ENCODE measurements around the gene RIC3.
"Not testable (repeated sequence)": the region's sequence is repeated elsewhere in the genome, so short reads cannot be mapped to it uniquely, and the experiment has no call there.

Gene RIC3

DNA sequence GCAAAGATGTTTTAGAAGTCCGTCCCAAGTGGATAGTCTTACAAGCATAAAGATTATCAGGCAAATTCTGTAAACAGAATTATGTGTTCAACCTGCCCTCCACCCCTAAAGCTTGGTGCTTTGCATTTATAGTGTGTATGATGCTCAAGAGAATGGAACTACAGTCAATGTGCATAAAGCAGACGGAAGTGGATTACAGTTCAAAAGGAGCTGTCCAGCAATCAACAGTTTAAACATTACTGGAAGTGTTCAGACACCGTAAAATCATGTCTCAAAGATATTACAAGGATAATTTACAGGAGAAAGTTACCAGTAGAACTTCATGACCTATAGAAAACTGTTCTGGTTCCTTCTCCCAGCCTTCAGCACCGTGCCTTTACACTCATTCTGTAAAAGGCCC, 1.0 kb downstream of the RIC3 start:
- DNase-seq = no peak
- ATAC-seq (replicated peaks) = no peak

DNA sequence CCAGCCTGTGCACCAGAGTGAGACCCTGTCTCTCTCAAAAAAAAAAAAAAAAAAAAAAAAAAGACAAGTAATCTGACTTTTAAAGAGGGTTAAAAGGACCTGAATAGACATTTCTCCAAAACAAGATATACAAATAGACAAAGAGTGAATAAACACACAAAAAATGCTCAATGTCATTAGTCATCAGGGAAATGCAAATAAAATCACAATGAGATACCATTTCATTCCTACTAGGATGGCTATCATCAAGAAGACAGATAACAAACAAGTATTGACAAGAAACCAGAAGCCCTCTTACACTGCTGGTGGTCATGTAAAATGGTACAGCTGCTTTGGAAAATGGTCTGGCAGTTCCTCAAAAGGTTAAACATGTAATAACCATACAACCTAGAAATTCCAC, 4.1 kb downstream of the RIC3 start:
- ATAC-seq (replicated peaks) (no peak), DNase-seq (no peak)
- peaks cover 0 to 7% of the 10 kb centered on the region in 2 donors for H3K9me3 Mint-ChIP-seq
- H3K4me1 Mint-ChIP-seq (ENCODE audit: low read depth in 2 of 2) = peaks cover 13 to 20% of the 10 kb centered on the region in 2 donors
- H3K27ac Mint-ChIP-seq = no peak overlapping the region
- H3K27me3 Mint-ChIP-seq = peaks cover 39 to 52% of the 10 kb centered on the region in 2 donors
- no peaks in the 10 kb centered on the region for H3K36me3 Mint-ChIP-seq (ENCODE audit: insufficient read depth)
- no peak overlapping the region for H3K4me3 Mint-ChIP-seq

More for the DNA sequence above, 1.0 kb downstream of the RIC3 start:
- Mint-ChIP-seq H3K27me3 (peaks cover 45 to 65% of the 10 kb centered on the region in 2 donors), H3K4me3 (peak overlapping the region; percentile 66 to 73), H3K27ac (no peak overlapping the region), H3K4me1 (ENCODE audit: low read depth in 2 of 2) (peaks cover 13 to 21% of the 10 kb centered on the region in 2 donors), H3K9me3 (peaks cover 0 to 7% of the 10 kb centered on the region in 2 donors), H3K36me3 (ENCODE audit: insufficient read depth) (no peaks in the 10 kb centered on the region)

DNA sequence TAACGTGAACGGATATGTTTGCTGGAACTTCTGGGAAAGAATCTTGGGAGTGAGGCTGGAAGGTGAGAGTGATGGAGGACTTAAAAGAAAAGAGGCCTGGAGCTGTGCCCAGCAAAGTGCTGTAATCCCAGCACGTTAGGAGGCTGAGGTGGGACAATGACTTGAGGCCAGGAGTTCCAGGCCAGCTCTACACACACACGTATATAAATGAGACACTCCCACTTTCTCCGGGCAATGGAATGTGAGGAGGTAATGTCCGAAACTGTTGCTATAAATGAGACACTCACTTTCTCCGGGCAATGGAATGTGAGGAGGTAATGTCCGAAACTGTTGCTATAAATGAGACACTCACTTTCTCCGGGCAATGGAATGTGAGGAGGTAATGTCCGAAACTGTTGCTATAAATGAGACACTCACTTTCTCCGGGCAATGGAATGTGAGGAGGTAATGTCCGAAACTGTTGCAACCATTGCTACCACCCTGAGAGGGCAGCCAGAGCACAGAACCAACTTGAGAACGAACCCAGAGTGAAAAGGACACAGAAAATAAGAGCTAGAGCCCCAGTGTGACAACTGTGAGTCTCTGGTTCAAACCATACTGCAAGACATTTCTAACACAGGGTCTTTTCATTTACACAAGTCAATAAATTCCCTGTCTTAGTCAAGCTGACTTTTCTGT, 7.1 kb downstream of the RIC3 start:
- not testable (repeated sequence) for H3K4me1 Mint-ChIP-seq (ENCODE audit: low read depth in 2 of 2); ATAC-seq (replicated peaks); DNase-seq; H3K4me3 Mint-ChIP-seq; H3K36me3 Mint-ChIP-seq (ENCODE audit: insufficient read depth); H3K27ac Mint-ChIP-seq; H3K9me3 Mint-ChIP-seq
- peaks cover 23 to 35% of the 10 kb centered on the region in 2 donors for H3K27me3 Mint-ChIP-seq

DNA sequence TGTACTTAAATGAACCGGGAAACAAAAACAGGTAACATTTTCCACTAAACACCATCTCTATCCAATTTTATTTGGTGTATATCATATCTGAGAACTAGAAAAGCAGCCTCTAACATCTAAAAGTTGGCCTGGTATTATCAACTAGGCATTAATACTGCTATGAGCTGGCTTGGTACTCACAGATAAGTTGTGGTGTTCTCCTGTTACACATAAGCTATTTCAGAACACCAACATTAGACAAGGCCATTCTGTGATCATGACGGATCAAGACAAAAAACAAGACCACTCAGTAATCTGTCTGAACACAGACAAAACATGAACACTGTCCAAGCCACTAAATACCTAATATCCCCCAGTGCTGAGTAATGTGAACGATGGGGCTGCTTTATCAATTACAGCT, 11.9 kb downstream of the RIC3 start:
- no peaks in the 10 kb centered on the region for H3K36me3 Mint-ChIP-seq (ENCODE audit: insufficient read depth)

DNA sequence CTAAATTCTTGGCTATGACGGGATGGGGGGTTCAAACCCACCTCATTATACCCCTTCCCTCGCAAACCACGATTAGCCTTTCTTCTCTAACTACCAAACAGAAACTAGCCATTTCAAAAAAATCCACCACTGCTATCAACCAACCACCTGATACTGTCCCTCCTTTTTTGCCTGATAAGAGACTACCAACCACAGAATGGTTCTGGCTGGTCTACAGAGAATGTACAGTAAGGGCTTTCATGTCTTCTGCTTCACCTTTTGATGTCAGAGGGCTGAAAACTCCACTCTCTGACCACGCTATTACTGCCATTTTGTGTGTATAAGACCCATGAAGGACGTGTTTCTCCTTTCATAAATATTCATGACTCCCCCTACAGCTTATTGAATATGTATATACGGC, 19.1 kb downstream of the RIC3 start:
- Mint-ChIP-seq H3K9me3 (no peaks in the 10 kb centered on the region), H3K4me1 (ENCODE audit: low read depth in 2 of 2) (no peaks in the 10 kb centered on the region), H3K4me3 (no peak overlapping the region), H3K27ac (no peak overlapping the region), H3K27me3 (no peaks in the 10 kb centered on the region), H3K36me3 (ENCODE audit: insufficient read depth) (no peaks in the 10 kb centered on the region)
- no peak for ATAC-seq (replicated peaks)
- no peak for DNase-seq

More for the DNA sequence above, 11.9 kb downstream of the RIC3 start:
- H3K4me1 Mint-ChIP-seq (ENCODE audit: low read depth in 2 of 2) = no peaks in the 10 kb centered on the region
- ATAC-seq (replicated peaks) (no peak), DNase-seq (no peak)
- no peaks in the 10 kb centered on the region for H3K9me3 Mint-ChIP-seq
- no peak overlapping the region for H3K27ac Mint-ChIP-seq
- H3K27me3 Mint-ChIP-seq = peaks cover 13 to 14% of the 10 kb centered on the region in 2 donors
- H3K4me3 Mint-ChIP-seq = no peak overlapping the region

DNA sequence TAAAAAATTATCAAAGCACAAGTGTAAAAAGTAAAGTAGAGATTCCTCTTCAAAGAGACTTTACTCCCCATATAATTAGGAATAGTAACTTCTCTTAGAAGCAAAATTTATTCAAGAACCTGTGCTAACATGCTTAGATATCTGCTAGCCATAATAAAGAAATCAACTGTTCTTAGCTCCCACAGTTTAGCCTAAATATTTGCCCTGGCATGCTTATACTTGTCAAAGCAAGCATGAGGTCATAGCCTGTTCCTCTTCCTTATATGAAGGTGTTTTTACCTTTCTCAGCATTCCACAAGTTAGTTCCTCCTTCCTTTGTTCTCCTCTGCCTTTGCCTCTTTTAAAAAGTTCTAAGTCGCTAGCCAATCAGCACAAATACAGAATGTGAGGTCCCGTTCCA, 30.3 kb downstream of the RIC3 start:
- ATAC-seq (replicated peaks) (no peak), DNase-seq (no peak)
- Mint-ChIP-seq H3K27ac (no peak overlapping the region), H3K27me3 (no peaks in the 10 kb centered on the region), H3K4me3 (no peak overlapping the region), H3K4me1 (ENCODE audit: low read depth in 2 of 2) (no peaks in the 10 kb centered on the region), H3K36me3 (ENCODE audit: insufficient read depth) (no peaks in the 10 kb centered on the region), H3K9me3 (no peaks in the 10 kb centered on the region)

DNA sequence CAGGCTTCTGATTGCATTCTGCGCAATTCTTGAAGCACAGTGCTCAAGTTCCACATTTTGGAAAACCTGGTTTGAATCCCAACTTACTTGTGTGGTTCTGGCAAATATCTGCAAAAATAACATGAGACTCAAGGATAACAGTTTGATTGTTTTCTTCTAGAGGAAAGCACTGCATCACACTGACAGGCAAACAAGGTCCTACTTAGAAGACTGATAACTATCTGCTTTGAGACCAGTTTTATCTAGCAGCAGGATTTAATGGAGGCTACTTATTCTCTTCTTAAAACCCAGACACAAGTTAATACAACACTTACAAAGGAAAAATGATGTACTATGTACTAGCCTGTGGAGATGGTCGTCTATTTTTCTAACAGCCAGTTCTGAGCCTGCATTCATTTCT, 41.4 kb downstream of the RIC3 start:
- Mint-ChIP-seq H3K27me3 (no peaks in the 10 kb centered on the region), H3K9me3 (no peaks in the 10 kb centered on the region), H3K36me3 (ENCODE audit: insufficient read depth) (no peaks in the 10 kb centered on the region), H3K4me3 (no peak overlapping the region), H3K4me1 (ENCODE audit: low read depth in 2 of 2) (no peaks in the 10 kb centered on the region), H3K27ac (no peak overlapping the region)
- ATAC-seq (replicated peaks) (no peak), DNase-seq (no peak)

DNA sequence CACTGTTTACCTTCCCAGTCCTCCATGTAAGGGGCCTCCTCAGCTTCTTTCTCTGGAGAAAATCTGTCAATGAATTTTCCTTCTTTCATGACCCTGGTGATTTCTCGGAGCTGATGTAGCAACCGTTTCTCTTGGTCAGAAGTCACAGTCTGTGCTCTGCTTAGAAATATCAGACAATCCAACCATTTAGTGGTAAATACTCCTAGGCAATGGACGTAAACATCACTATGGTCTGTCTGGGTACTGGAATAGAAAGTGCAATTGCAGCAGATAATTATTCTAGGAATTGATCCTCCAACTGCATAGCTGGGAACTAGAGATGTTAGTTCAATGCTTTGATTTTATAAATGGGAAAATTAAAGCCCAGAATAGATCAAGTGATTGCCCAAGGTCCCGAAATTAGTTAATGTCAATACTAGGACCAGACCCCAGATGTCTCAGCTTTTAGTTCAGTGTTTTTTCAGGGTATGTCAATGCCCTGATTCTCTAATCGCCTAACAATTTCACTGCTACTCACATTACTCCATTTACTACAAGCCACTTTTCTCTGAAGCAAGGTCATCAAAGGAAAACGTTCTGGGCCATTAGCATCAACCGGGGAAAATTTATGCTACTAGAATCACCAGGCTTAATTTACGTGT, 42.1 kb downstream of the RIC3 start:
- ATAC-seq (replicated peaks) (no peak), DNase-seq (no peak)
- Mint-ChIP-seq H3K27ac (no peak overlapping the region), H3K9me3 (no peaks in the 10 kb centered on the region), H3K36me3 (ENCODE audit: insufficient read depth) (no peaks in the 10 kb centered on the region), H3K4me1 (ENCODE audit: low read depth in 2 of 2) (no peaks in the 10 kb centered on the region), H3K4me3 (no peak overlapping the region), H3K27me3 (no peaks in the 10 kb centered on the region)

DNA sequence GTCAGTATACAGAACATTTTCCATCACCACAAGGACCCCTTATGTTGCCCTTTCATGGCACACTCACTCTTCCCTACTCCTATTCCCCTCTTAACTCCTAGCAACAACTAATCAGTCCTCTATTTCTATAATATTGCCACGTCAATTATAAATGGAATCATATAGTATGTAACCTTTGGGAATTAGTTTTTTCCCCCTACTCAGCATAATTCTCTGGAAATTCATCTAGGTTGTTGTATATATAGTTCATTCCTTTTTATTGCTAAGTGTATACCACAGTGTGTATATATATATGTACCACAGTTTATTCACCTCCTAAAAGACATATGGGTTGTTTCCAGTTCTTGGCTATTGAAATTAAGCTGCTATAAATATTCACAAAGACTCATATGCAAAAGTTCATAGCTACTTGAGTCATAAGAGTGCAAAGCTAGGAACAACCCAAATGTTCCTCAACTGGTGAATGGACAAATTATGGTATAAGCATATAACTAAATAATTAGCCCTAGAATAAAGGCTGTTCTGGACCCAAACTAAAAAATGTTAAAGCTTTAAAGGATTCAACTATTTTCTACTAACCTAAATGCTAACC, 46.6 kb downstream of the RIC3 start:
- DNase-seq (no peak), ATAC-seq (replicated peaks) (no peak)
- Mint-ChIP-seq H3K27ac (no peak overlapping the region), H3K9me3 (no peaks in the 10 kb centered on the region), H3K36me3 (ENCODE audit: insufficient read depth) (peaks cover 3% of the 10 kb centered on the region), H3K4me3 (no peak overlapping the region), H3K4me1 (ENCODE audit: low read depth in 2 of 2) (no peaks in the 10 kb centered on the region), H3K27me3 (no peaks in the 10 kb centered on the region)

DNA sequence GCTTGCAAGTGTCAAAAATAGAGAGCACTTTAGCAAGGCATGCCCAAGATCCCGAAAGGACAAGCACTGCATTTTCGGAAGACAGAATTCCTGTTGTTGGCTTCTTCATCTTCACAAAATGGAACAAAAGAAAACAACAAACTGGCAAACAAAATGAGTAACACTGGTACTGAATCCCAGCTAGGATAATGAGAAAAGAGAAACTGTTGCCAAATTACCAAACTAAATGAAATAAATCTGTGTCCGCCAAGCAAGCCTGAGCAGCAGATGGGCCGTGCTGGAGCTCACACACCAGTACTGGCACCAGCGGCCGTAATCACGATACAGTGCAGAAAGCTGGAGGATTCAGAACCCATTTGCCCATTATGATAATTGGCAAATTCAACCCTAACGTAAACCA, 57.2 kb downstream of the RIC3 start:
- Mint-ChIP-seq H3K36me3 (ENCODE audit: insufficient read depth) (no peaks in the 10 kb centered on the region), H3K4me3 (no peak overlapping the region), H3K9me3 (peaks cover 1 to 5% of the 10 kb centered on the region in 2 donors), H3K4me1 (ENCODE audit: low read depth in 2 of 2) (no peaks in the 10 kb centered on the region), H3K27me3 (peaks cover 6 to 33% of the 10 kb centered on the region in 2 donors), H3K27ac (no peak overlapping the region)
- ATAC-seq (replicated peaks) (no peak), DNase-seq (no peak)

DNA sequence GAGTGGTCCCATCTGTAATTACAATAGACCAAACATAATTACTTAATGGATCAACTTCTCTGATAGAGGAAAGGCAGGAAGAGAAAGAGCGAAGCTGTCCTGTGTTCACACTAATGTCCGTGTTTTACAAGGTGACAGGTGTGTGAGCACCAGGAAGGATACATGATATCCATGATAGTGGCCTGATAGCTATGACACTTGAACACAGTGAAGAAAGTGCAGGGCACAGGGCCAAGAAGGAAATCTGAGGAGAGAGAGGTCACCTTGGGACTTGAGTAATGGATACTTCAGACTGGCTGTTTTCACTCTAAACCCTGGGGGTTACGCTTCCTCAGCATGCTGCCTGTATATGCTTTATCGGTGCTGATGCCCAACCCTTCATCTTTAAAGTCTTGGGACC, 58.4 kb downstream of the RIC3 start:
- H3K27ac Mint-ChIP-seq = no peak overlapping the region
- no peaks in the 10 kb centered on the region for H3K4me1 Mint-ChIP-seq (ENCODE audit: low read depth in 2 of 2)
- H3K36me3 Mint-ChIP-seq (ENCODE audit: insufficient read depth) = no peaks in the 10 kb centered on the region
- no peak overlapping the region for H3K4me3 Mint-ChIP-seq
- H3K27me3 Mint-ChIP-seq = peaks cover 6 to 33% of the 10 kb centered on the region in 2 donors
- ATAC-seq (replicated peaks) (no peak), DNase-seq (no peak)
- peaks cover 1 to 5% of the 10 kb centered on the region in 2 donors for H3K9me3 Mint-ChIP-seq

DNA sequence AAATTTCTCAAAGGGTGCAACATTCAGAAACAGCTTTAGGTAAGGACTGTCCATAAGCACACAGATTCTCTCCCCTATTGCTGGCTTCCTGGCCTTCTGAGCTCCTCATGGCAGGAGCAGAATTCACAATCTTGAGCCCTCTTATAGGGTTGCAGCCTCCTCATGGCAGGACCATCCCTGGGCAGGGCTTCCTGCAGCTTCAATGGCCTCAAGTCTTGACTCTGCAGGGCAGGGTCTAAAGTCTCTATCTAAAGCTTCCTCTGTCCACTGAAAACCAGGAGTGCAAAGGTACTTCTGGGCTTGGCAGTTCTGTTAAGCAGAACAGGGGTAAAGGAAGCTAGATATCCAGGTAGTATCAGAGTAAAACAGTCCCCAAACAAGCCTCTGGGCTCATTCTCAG, 59.1 kb downstream of the RIC3 start:
- ATAC-seq (replicated peaks) = no peak
- no peak overlapping the region for H3K4me3 Mint-ChIP-seq
- H3K4me1 Mint-ChIP-seq (ENCODE audit: low read depth in 2 of 2) = no peaks in the 10 kb centered on the region
- H3K27me3 Mint-ChIP-seq = peaks cover 6 to 33% of the 10 kb centered on the region in 2 donors
- H3K9me3 Mint-ChIP-seq = peaks cover 0 to under 1% of the 10 kb centered on the region in 2 donors
- no peaks in the 10 kb centered on the region for H3K36me3 Mint-ChIP-seq (ENCODE audit: insufficient read depth)
- no peak overlapping the region for H3K27ac Mint-ChIP-seq
- DNase-seq = no peak

DNA sequence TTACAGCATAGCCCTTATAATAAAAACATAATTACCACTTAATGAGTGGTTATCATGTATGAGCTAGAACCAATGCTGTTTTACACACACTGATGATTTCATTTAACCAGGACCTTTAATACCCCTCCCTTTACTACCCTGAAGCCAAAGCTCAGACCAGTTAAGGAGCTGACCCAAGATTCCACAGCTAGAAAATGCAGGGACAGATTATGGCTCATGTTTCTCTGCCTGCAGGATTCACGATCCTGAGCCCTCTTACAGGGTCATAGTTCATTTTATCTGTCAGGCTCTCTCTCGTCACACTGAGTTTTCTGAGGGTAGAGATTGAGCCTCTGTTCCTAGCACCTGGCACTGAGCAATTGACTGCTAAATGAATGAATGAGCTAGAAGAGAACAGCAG, 60.4 kb downstream of the RIC3 start:
- Mint-ChIP-seq H3K27me3 (peaks cover 6 to 26% of the 10 kb centered on the region in 2 donors), H3K4me1 (ENCODE audit: low read depth in 2 of 2) (no peaks in the 10 kb centered on the region), H3K4me3 (no peak overlapping the region), H3K27ac (no peak overlapping the region), H3K36me3 (ENCODE audit: insufficient read depth) (no peaks in the 10 kb centered on the region), H3K9me3 (no peaks in the 10 kb centered on the region)
- DNase-seq (no peak), ATAC-seq (replicated peaks) (no peak)

DNA sequence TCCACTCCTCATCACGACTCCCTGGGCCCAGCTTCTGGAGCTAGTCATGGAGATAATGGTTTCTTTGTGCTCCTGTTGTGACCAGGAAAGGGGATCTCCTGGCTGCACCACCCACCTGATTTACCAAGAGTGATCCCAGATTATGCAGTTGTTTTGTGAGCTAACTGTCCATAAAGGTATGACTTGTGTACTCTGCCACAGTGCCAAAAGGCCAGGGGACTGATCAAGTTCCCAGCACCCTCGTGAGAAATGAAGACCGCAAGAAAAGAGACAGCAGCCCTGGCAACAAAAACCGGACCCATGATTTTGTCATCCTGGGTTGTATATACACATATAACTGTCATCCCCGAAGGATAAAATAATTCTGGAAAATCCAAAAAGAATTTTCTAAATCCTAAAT, 61.2 kb downstream of the RIC3 start:
- DNase-seq = no peak
- Mint-ChIP-seq H3K27me3 (peaks cover 6 to 23% of the 10 kb centered on the region in 2 donors), H3K36me3 (ENCODE audit: insufficient read depth) (no peaks in the 10 kb centered on the region), H3K4me1 (ENCODE audit: low read depth in 2 of 2) (no peaks in the 10 kb centered on the region), H3K4me3 (no peak overlapping the region), H3K27ac (no peak overlapping the region), H3K9me3 (no peaks in the 10 kb centered on the region)
- no peak for ATAC-seq (replicated peaks)

All from effector memory CD8-positive, alpha-beta T cell (primary cell).